PC-9 (cell line): Measurements from ENCODE around the gene PPM1F. TPM values are rescaled to one million over a fixed set of nuclear protein-coding genes. Genes with fewer than 3 reads are reported as not detected.

Source experiments
- BruUV-seq: library from RNA; stranded (reverse); fragments of 400-500 nt; replicated peaks from 2 replicates; lab custom pipeline; 2021; lab: Mats Ljungman, UMichigan
- CTCF ChIA-PET: fragments of 300-600 bp; sonication (Branson Sonifier 250); formaldehyde crosslinking; loops from one replicate; lab custom pipeline; 2022; ENCODE audit warnings: antibody characterized with exemption; lab: Charles Lee
- POLR2A ChIA-PET: fragments of 300-600 bp; sonication (Branson Sonifier 250); formaldehyde crosslinking; loops from one replicate; lab custom pipeline; 2022; ENCODE audit warnings: antibody characterized with exemption; ENCODE audit not compliant: unreplicated experiment; lab: Charles Lee
- DNase-seq, 2 experiments: peaks; one replicate each; pipeline versions ENCODE4 v3.0.0 to v3.0.0-alpha.2; 2015 to 2022; ENCODE audit warnings: mixed read lengths in 1 of 2
- H2AFZ ChIP-seq: fragments of 200-600 bp; sonication (generic); 2 replicates; pipeline ENCODE4 v1.8.1; 2017; ENCODE audit warnings: antibody characterized with exemption
- H3F3A ChIP-seq: fragments of 200-600 bp; sonication (generic); 2 replicates; pipeline ENCODE4 v1.8.1; 2017; ENCODE audit warnings: antibody characterized with exemption, mild to moderate bottlenecking, low read depth; ENCODE audit not compliant: insufficient read depth
- H3K27ac ChIP-seq: fragments of 200-600 bp; sonication (generic); 2 replicates; pipeline ENCODE4 v1.6.1; 2016; ENCODE audit warnings: mixed run types
- H3K27me3 ChIP-seq: fragments of 200-600 bp; sonication (generic); 2 replicates; pipeline ENCODE4 v1.6.1; 2016; ENCODE audit warnings: low read depth, mixed run types; ENCODE audit not compliant: insufficient read depth
- H3K36me3 ChIP-seq: fragments of 200-600 bp; sonication (generic); 2 replicates; pipeline ENCODE4 v1.6.1; 2016; ENCODE audit warnings: low read depth, mixed run types
- H3K4me1 ChIP-seq: fragments of 200-600 bp; sonication (generic); replicated peaks from 2 replicates; pipeline ENCODE4 v1.6.1; 2016; ENCODE audit warnings: mixed run types; ENCODE audit not compliant: insufficient read depth
- H3K4me2 ChIP-seq: fragments of 200-600 bp; sonication (generic); 2 replicates; pipeline ENCODE4 v1.6.1; 2017; ENCODE audit warnings: mixed run types
- H3K4me3 ChIP-seq: fragments of 200-600 bp; sonication (generic); 2 replicates; pipeline ENCODE4 v1.6.1; 2016; ENCODE audit warnings: mixed run types
- H3K79me2 ChIP-seq: fragments of 200-600 bp; sonication (generic); 2 replicates; pipeline ENCODE4 v1.6.1; 2017; ENCODE audit warnings: low read depth, mixed run types
- H3K9me2 ChIP-seq: fragments of 200-600 bp; sonication (generic); 2 replicates; pipeline ENCODE4 v1.8.1; 2017; ENCODE audit warnings: mild to moderate bottlenecking; ENCODE audit not compliant: insufficient read depth
- H3K9me3 ChIP-seq: fragments of 200-600 bp; sonication (generic); 2 replicates; pipeline ENCODE4 v1.8.1; 2016; ENCODE audit warnings: low read depth; ENCODE audit not compliant: insufficient read depth
- H4K20me1 ChIP-seq: fragments of 200-600 bp; sonication (generic); 2 replicates; pipeline ENCODE4 v1.8.1; 2017; ENCODE audit not compliant: insufficient read depth
- CTCF ChIP-seq: fragments of 200-600 bp; sonication (generic); conservative IDR thresholded peaks from 2 replicates; pipeline ENCODE4 v1.6.1; 2017; ENCODE audit warnings: mixed run types, antibody characterized with exemption, mild to moderate bottlenecking, moderate library complexity
- EZH2 ChIP-seq: fragments of 200-600 bp; sonication (generic); IDR thresholded peaks from 2 replicates; pipeline ENCODE4 v1.8.0; 2017; ENCODE audit warnings: antibody characterized with exemption, low read depth
- intact Hi-C: fragments of 100-400 bp; cut with micrococcal nuclease; formaldehyde crosslinking; loops from one replicate; pipeline ENCODE4 v1.10.0; 2022; ENCODE audit not compliant: unreplicated experiment
- total RNA-seq: library from RNA; stranded (reverse); gene quantifications from 2 replicates; pipeline ENCODE4 v1.2.3, GENCODE V29; 2021

PPM1F gene
- total RNA-seq, 1 experiment from 2014 or later, result 20.6 TPM

GRCh38 chr22:21991304-21991596 is 38.6 kb upstream of the PPM1F start:
- no peak for DNase-seq
- H3K4me2 ChIP-seq, result no peak overlapping the region
- intact Hi-C loops, result no loop called here
- no TSS peak for BruUV-seq
- POLR2A ChIA-PET, result no interaction called here
- no peaks in the 10 kb centered on the region for H3K4me1 ChIP-seq
- H3K27me3 ChIP-seq, result peaks cover 7% of the 10 kb centered on the region; the same call in 1 of the 2 replicates
- no peaks in the 10 kb centered on the region for H3K9me2 ChIP-seq
- H3F3A ChIP-seq, result no peaks in the 10 kb centered on the region
- no peak overlapping the region for H2AFZ ChIP-seq
- no peaks in the 10 kb centered on the region for H4K20me1 ChIP-seq
- no peaks in the 10 kb centered on the region for H3K36me3 ChIP-seq
- no peak for TF ChIP-seq EZH2
- TF ChIP-seq CTCF, result no peak
- no peaks in the 10 kb centered on the region for H3K79me2 ChIP-seq
- H3K9me3 ChIP-seq, result no peaks in the 10 kb centered on the region
- CTCF ChIA-PET, result no interaction called here
- H3K27ac ChIP-seq, result no peak overlapping the region
- no peak overlapping the region for H3K4me3 ChIP-seq

DNA sequence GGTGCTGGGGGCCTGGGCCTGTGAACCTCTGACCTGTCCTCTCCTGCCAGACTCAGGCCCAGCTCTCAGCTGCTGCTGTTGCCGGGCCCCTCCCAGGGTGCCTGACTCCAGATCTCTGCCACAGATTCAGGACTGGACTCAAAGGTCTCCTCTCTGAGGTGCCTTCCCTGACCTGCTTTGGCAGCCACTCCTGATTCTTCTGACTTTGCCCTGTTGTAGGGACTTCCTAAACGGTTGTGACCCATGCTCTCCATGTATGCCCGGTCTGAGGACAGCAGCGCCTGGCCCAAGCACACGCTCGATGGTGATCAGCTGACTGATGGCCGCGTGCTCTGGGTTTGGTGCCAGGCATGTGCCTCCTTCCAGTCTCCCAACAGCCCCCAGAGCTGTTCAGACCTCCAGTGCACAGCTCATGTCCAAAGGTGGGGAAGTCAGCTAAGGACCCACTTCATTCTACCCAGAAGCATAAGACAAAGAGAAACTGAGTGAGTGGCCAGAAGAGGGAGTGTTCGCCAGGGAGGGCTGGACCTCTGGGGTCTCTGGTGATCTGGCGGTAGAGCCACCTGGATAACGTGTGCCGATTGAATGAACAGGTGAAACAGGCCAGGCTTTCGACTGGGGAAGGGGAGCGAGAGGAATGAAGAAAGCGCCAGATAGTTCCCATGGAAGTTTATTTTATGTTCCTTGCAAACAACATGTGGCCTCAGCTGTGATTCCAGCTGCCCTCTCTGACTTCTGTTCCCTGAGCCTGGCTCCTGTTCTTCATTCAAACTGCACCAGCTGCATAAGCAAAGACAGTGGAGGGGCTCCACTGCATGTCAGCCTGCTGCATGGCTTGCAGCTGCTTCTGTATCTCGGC is 38.0 kb upstream of the PPM1F start:
- H3K27ac ChIP-seq, result no peak overlapping the region
- POLR2A ChIA-PET, result no interaction called here
- BruUV-seq, result no TSS peak
- TF ChIP-seq EZH2 (no peak), CTCF (no peak)
- H3K9me2 ChIP-seq, result no peaks in the 10 kb centered on the region
- no peaks in the 10 kb centered on the region for H3K9me3 ChIP-seq
- no peak overlapping the region for H3K4me3 ChIP-seq
- no peaks in the 10 kb centered on the region for H3F3A ChIP-seq
- H3K4me2 ChIP-seq, result no peak overlapping the region
- peaks cover 7% of the 10 kb centered on the region; the same call in 1 of the 2 replicates for H3K27me3 ChIP-seq
- DNase-seq, result no peak
- H3K79me2 ChIP-seq, result no peaks in the 10 kb centered on the region
- intact Hi-C loops, result no loop called here
- H3K4me1 ChIP-seq, result no peaks in the 10 kb centered on the region
- no peak overlapping the region for H2AFZ ChIP-seq
- CTCF ChIA-PET, result no interaction called here
- no peaks in the 10 kb centered on the region for H4K20me1 ChIP-seq
- no peaks in the 10 kb centered on the region for H3K36me3 ChIP-seq

DNA sequence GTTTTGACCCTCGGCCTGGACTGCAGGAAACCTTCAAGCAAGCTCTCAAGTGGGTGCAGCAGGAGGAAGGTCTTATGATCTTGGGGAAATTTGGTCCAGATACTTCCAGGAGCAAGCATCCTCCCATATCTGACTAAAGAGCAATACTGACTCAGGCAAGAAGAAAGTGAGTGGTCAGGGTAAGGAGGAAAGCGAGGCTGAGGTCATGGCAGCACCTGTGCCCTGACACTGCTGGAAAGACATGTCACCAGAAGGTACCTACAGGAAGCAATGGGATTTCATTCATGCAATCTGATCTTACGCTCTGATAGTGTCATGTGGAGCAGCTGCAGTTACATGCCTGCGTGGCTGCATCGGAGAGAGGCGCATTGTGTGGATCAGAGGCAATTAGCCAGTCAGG is 36.4 kb upstream of the PPM1F start:
- Histone ChIP-seq H3K4me2 (no peak overlapping the region), H3F3A (no peaks in the 10 kb centered on the region), H4K20me1 (no peaks in the 10 kb centered on the region), H3K27ac (no peak overlapping the region), H3K9me3 (no peaks in the 10 kb centered on the region), H3K9me2 (no peaks in the 10 kb centered on the region), H3K4me1 (no peaks in the 10 kb centered on the region), H3K36me3 (no peaks in the 10 kb centered on the region), H3K79me2 (no peaks in the 10 kb centered on the region), H3K4me3 (no peak overlapping the region), H3K27me3 (peaks cover 7% of the 10 kb centered on the region; the same call in 1 of the 2 replicates), H2AFZ (no peak overlapping the region)
- ChIA-PET CTCF (no interaction called here), POLR2A (no interaction called here)
- TF ChIP-seq CTCF (no peak), EZH2 (no peak)
- no peak for DNase-seq
- intact Hi-C loops, result no loop called here
- BruUV-seq, result no TSS peak
